Measurements from ENCODE around the gene TLCD3B.

- no peak for TF ChIP-seq PKNOX1 (IDR thresholded peaks at IDR 0.05)
- no peak for TF ChIP-seq BHLHE40 (IDR thresholded peaks at IDR 0.05; ENCODE audit: borderline replicate concordance)
- TF ChIP-seq ARNT (IDR thresholded peaks at IDR 0.05), result no peak
- TF ChIP-seq HDGF (IDR thresholded peaks at IDR 0.05; ENCODE audit: borderline replicate concordance), result no peak
- no peak for TF ChIP-seq TARDBP (IDR thresholded peaks at IDR 0.05)
- no peak for TF ChIP-seq NFRKB (IDR thresholded peaks at IDR 0.05)
- TF ChIP-seq FOXM1 (IDR thresholded peaks at IDR 0.05; ENCODE audit: borderline replicate concordance), result no peak
Observed at GRCh38 chr16:29975811-29976511, 55.1 kb downstream of the TLCD3B start.

Measured in HEK293T (cell line).